ENCODE results near the gene ME2.
"Not testable (repeated sequence)": the region's sequence is repeated elsewhere in the genome, so short reads cannot be mapped to it uniquely, and the experiment has no call there.

The ME2 gene

GRCh38 chr18:50992351-50992762 lies 113.4 kb downstream of the ME2 start:
- no peak overlapping the region for H3K4me2 ChIP-seq (ENCODE audit: low read length)
- no peak overlapping the region for H3K4me3 ChIP-seq (ENCODE audit: low read length)
- TF ChIP-seq EZH2phosphoT487 (IDR thresholded peaks at IDR 0.05; ENCODE audit: low read depth): no peak
- no peak for TF ChIP-seq CTCF (IDR thresholded peaks at IDR 0.05; ENCODE audit: low read depth, low read length)
- H2AFZ ChIP-seq (ENCODE audit: low read depth, low read length): no peak overlapping the region
- no peaks in the 10 kb centered on the region for H3K4me1 ChIP-seq (ENCODE audit: low read length)
- no peaks in the 10 kb centered on the region for H3K79me2 ChIP-seq (ENCODE audit: low read length)
- H3K36me3 ChIP-seq (replicated peaks; ENCODE audit: low read depth, low read length): peaks cover 9% of the 10 kb centered on the region
- H3K27me3 ChIP-seq (ENCODE audit: low read depth, low read length): no peaks in the 10 kb centered on the region
- H3K27ac ChIP-seq (ENCODE audit: low read length): no peak overlapping the region
- H3K9me3 ChIP-seq (ENCODE audit: insufficient read depth, low read length): no peaks in the 10 kb centered on the region
- H3K9ac ChIP-seq (ENCODE audit: low read length): no peak overlapping the region
- H4K20me1 ChIP-seq (ENCODE audit: insufficient read depth, low read length): no peaks in the 10 kb centered on the region

GRCh38 chr18:50994031-50994430 lies 115.1 kb downstream of the ME2 start:
- TF ChIP-seq EZH2phosphoT487 (IDR thresholded peaks at IDR 0.05; ENCODE audit: low read depth) (no peak), CTCF (IDR thresholded peaks at IDR 0.05; ENCODE audit: low read depth, low read length) (no peak)
- H3K27ac ChIP-seq (ENCODE audit: low read length): no peak overlapping the region
- no peaks in the 10 kb centered on the region for H3K27me3 ChIP-seq (ENCODE audit: low read depth, low read length)
- no peak overlapping the region for H2AFZ ChIP-seq (ENCODE audit: low read depth, low read length)
- no peaks in the 10 kb centered on the region for H3K9me3 ChIP-seq (ENCODE audit: insufficient read depth, low read length)
- no peak overlapping the region for H3K4me3 ChIP-seq (ENCODE audit: low read length)
- no peaks in the 10 kb centered on the region for H3K79me2 ChIP-seq (ENCODE audit: low read length)
- no peaks in the 10 kb centered on the region for H4K20me1 ChIP-seq (ENCODE audit: insufficient read depth, low read length)
- no peak overlapping the region for H3K9ac ChIP-seq (ENCODE audit: low read length)
- no peaks in the 10 kb centered on the region for H3K36me3 ChIP-seq (replicated peaks; ENCODE audit: low read depth, low read length)
- no peak overlapping the region for H3K4me2 ChIP-seq (ENCODE audit: low read length)
- H3K4me1 ChIP-seq (ENCODE audit: low read length): no peaks in the 10 kb centered on the region

- H3K4me1 ChIP-seq (ENCODE audit: low read length); H2AFZ ChIP-seq (ENCODE audit: low read depth, low read length); H3K4me2 ChIP-seq (ENCODE audit: low read length); H3K27ac ChIP-seq (ENCODE audit: low read length); H3K79me2 ChIP-seq (ENCODE audit: low read length); H3K9me3 ChIP-seq (ENCODE audit: insufficient read depth, low read length); H4K20me1 ChIP-seq (ENCODE audit: insufficient read depth, low read length); H3K4me3 ChIP-seq (ENCODE audit: low read length); H3K36me3 ChIP-seq (replicated peaks; ENCODE audit: low read depth, low read length); H3K9ac ChIP-seq (ENCODE audit: low read length); H3K27me3 ChIP-seq (ENCODE audit: low read depth, low read length): not testable (repeated sequence)
Observed at GRCh38 chr18:51003174-51003573, 124.3 kb downstream of the ME2 start.

All from OCI-LY3 (cell line).